Activated T-cell treated with anti-CD3 and anti-CD28 coated beads for 24 hours (primary cell): ENCODE measurements around the gene POR.
"Not testable (repeated sequence)": the region's sequence is repeated elsewhere in the genome, so short reads cannot be mapped to it uniquely, and the experiment has no call there.

ENCODE experiments used
- DNase-seq: peaks from one replicate; pipeline ENCODE4 v3.0.0-alpha.2; 2020; ENCODE audit warnings: low read depth

Gene POR

GRCh38 chr7:76029682-76030081, 114.7 kb downstream of the POR start:
- not testable (repeated sequence) for DNase-seq

DNA sequence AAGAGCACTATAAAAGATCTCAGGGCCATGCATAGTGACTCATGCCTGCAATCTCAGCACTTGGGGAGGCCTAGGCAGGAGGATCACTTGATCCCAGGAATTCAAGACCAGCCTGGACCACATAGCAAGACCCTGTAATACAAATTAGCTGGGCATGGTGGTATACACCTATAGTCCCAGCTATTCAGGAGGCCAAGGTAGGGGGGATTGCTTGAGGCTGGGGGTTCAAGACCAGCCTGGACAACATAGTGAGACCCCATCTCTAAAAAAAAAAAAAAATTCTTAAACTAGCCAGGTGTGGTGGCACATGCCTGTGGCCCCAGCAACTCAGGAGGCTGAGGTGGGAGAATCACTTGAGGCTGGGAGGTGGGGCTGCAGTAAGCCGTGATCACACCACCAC, 117.0 kb downstream of the POR start:
- DNase-seq: no peak
